K562 (cell line): ENCODE results near the gene LYPD3. TPM values are rescaled to one million over a fixed set of nuclear protein-coding genes. Genes with fewer than 3 reads are reported as not detected.

Source experiments
- ATAC-seq: fragments of 200-7000 bp; cut with Tn5 transposase; 3 replicates; pipeline ENCODE4 v1.9.1; 2020; ENCODE audit warnings: moderate library complexity
- BruUV-seq: library from RNA; stranded (reverse); fragments of 400-500 nt; replicated peaks from 2 replicates; lab custom pipeline; 2021; lab: Mats Ljungman, UMichigan
- CTCF ChIA-PET: fragments of 300-600 bp; formaldehyde crosslinking; extraction: SDS; loops from one replicate; lab custom pipeline; 2021; ENCODE audit warnings: low intra/inter-chr PET ratio; lab: Yijun Ruan, JAX
- POLR2A ChIA-PET: fragments of 300-600, 350-650 bp; sonication (Branson Sonifier 250); formaldehyde crosslinking; extraction: SDS; loops from one replicate; lab custom pipeline; 2021; ENCODE audit warnings: antibody characterized with exemption, inconsistent platforms; lab: Yijun Ruan, JAX
- DNase-seq, 4 experiments: peaks; one replicate each; pipeline versions ENCODE4 v3.0.0 to v3.0.0-alpha.2; 2011 to 2018; ENCODE audit warnings: low spot score in 3 of 4, mixed read lengths in 3 of 4; ENCODE audit errors: extremely low read depth in 1 of 4
- FAIRE-seq: peaks from 2 replicates; lab custom pipeline; 2011; peaks lifted over from hg19 to GRCh38; lab: Jason Lieb, UNC
- H2AFZ ChIP-seq: 2 replicates; pipeline ENCODE4 v1.6.0; 2011; ENCODE audit warnings: low read depth, low read length, control low read depth, inconsistent platforms
- H3K27ac ChIP-seq: fragments of 200-600 bp; 3 replicates; pipeline ENCODE4 v1.8.0; 2011; ENCODE audit warnings: low read depth, mild to moderate bottlenecking, control low read depth, inconsistent platforms, low read length, moderate library complexity, mixed read lengths; ENCODE audit errors: extremely low read depth
- H3K27me3 ChIP-seq, 2 experiments: fragments of 300-600 bp in 1 of 2; 2 replicates in 1 of 2; 3 replicates in 1 of 2; pipeline versions ENCODE4 v1.6.0 to v1.8.0; 2011; ENCODE audit warnings: inconsistent platforms in 2 of 2, low read length in 2 of 2, mild to moderate bottlenecking in 1 of 2, mixed read lengths in 1 of 2, moderate library complexity in 1 of 2; ENCODE audit not compliant: control insufficient read depth in 2 of 2, insufficient read depth in 2 of 2
- H3K36me3 ChIP-seq: fragments of 300-600 bp; 3 replicates; pipeline ENCODE4 v1.8.0; 2011; ENCODE audit warnings: mild to moderate bottlenecking, low read length, inconsistent platforms; ENCODE audit not compliant: control insufficient read depth, insufficient read depth
- H3K4me1 ChIP-seq, 2 experiments: fragments of 200-600 bp in 1 of 2; replicated peaks in 1 of 2; 2 replicates in 1 of 2; 3 replicates in 1 of 2; pipeline versions ENCODE4 v1.5.1 to v1.8.0; 2011; ENCODE audit warnings: inconsistent platforms in 2 of 2, low read length in 2 of 2, mild to moderate bottlenecking in 1 of 2, mixed read lengths in 1 of 2, moderate library complexity in 1 of 2; ENCODE audit not compliant: control insufficient read depth in 2 of 2, insufficient read depth in 2 of 2
- H3K4me2 ChIP-seq: 2 replicates; pipeline ENCODE4 v1.6.1; 2011; ENCODE audit warnings: low read length, control low read depth, inconsistent platforms, mixed read lengths; ENCODE audit not compliant: insufficient read depth
- H3K4me3 ChIP-seq: fragments of 200-600 bp; sonication (generic), shearing (Covaris generic); 2 replicates; pipeline ENCODE4 v1.5.1; 2016; ENCODE audit warnings: control low read depth, inconsistent platforms
- H3K79me2 ChIP-seq: fragments of 200-600 bp; 3 replicates; pipeline ENCODE4 v1.8.0; 2011; ENCODE audit warnings: low read length, inconsistent platforms; ENCODE audit not compliant: control insufficient read depth, insufficient read depth
- H3K9ac ChIP-seq, 2 experiments: 2 replicates each; pipeline versions ENCODE4 v1.6.0 to v1.6.1; 2011; ENCODE audit warnings: low read depth in 2 of 2, low read length in 2 of 2, control low read depth in 1 of 2, inconsistent platforms in 1 of 2, mild to moderate bottlenecking in 1 of 2, mixed read lengths in 1 of 2; ENCODE audit not compliant: insufficient read depth in 1 of 2
- H3K9me1 ChIP-seq: one replicate; pipeline ENCODE4 v1.6.0; 2011; ENCODE audit warnings: inconsistent platforms, mild to moderate bottlenecking, low read length, moderate library complexity; ENCODE audit not compliant: control insufficient read depth, insufficient read depth
- H3K9me3 ChIP-seq: replicated peaks from 2 replicates; pipeline ENCODE4 v1.5.1; 2011; ENCODE audit warnings: low read depth, low read length, inconsistent platforms; ENCODE audit not compliant: control insufficient read depth, insufficient read depth
- H4K20me1 ChIP-seq: replicated peaks from 2 replicates; pipeline ENCODE4 v1.6.1; 2011; ENCODE audit warnings: low read length, inconsistent platforms, mixed read lengths; ENCODE audit not compliant: control insufficient read depth, insufficient read depth
- ATF1 ChIP-seq, 2 experiments: fragments of 450-650 bp in 1 of 2; IDR thresholded peaks; 2 replicates each; pipeline ENCODE4 v1.6.1; 2016; ENCODE audit warnings: missing compliant biosample characterization in 1 of 2, missing genetic modification characterization in 1 of 2
- CBFA2T3 ChIP-seq: fragments of 450-650 bp; IDR thresholded peaks from 2 replicates; pipeline ENCODE4 v1.6.1; 2017
- CCAR2 ChIP-seq: fragments of 200-400 bp; formaldehyde crosslinking; IDR thresholded peaks from 2 replicates; pipeline ENCODE4 v1.6.1; 2017; ENCODE audit warnings: mild to moderate bottlenecking, low read depth, low read length
- HNRNPLL ChIP-seq: fragments of 200-400 bp; formaldehyde crosslinking; IDR thresholded peaks from 2 replicates; pipeline ENCODE4 v1.6.1; 2017; ENCODE audit warnings: low read length, low read depth, mild to moderate bottlenecking; ENCODE audit not compliant: poor library complexity, severe bottlenecking
- MNT ChIP-seq, 2 experiments: fragments of 450-650 bp; conservative IDR thresholded peaks; 2 replicates each; pipeline ENCODE4 v1.6.1; 2017; ENCODE audit warnings: mild to moderate bottlenecking in 2 of 2, moderate library complexity in 2 of 2
- MXI1 ChIP-seq: IDR thresholded peaks from 2 replicates; pipeline ENCODE4 v1.6.1; 2011; ENCODE audit warnings: low read depth, mild to moderate bottlenecking, improper control_type of control experiment, low read length
- NCOA6 ChIP-seq: fragments of 450-650 bp; IDR thresholded peaks from 2 replicates; pipeline ENCODE4 v1.6.1; 2017; ENCODE audit warnings: mild to moderate bottlenecking
- NFIC ChIP-seq: fragments of 450-650 bp; IDR thresholded peaks from 2 replicates; pipeline ENCODE4 v1.6.1; 2017; ENCODE audit warnings: mild to moderate bottlenecking, inconsistent platforms
- NRF1 ChIP-seq, 2 experiments: fragments of 450-650 bp; IDR thresholded peaks in 1 of 2; conservative IDR thresholded peaks in 1 of 2; 2 replicates each; pipeline ENCODE4 v1.6.1; 2014; ENCODE audit warnings: mild to moderate bottlenecking in 2 of 2
- PCBP1 ChIP-seq: fragments of 200-400 bp; formaldehyde crosslinking; IDR thresholded peaks from 2 replicates; pipeline ENCODE4 v1.6.1; 2018; ENCODE audit warnings: mild to moderate bottlenecking, low read depth, low read length; ENCODE audit not compliant: poor library complexity, severe bottlenecking
- SLC30A9 ChIP-seq: fragments of 250-450 bp; sonication (Bioruptor Pico); IDR thresholded peaks from 2 replicates; pipeline ENCODE4 v1.8.0; 2022; ENCODE audit warnings: mild to moderate bottlenecking, moderate library complexity
- TFAP4 ChIP-seq: sonication (generic); formaldehyde crosslinking; IDR thresholded peaks from 2 replicates; pipeline ENCODE4 v1.8.0; 2022; ENCODE audit warnings: missing genetic modification reagents, mild to moderate bottlenecking, moderate library complexity, borderline replicate concordance
- XRCC5 ChIP-seq: fragments of 200-400 bp; formaldehyde crosslinking; IDR thresholded peaks from 2 replicates; pipeline ENCODE4 v1.6.1; 2017; ENCODE audit warnings: low read depth, mild to moderate bottlenecking, low read length
- YBX1 ChIP-seq: fragments of 450-650 bp; IDR thresholded peaks from 2 replicates; pipeline ENCODE4 v1.7.1; 2016; ENCODE audit warnings: mild to moderate bottlenecking
- ZBTB7A ChIP-seq: IDR thresholded peaks from 2 replicates; pipeline ENCODE4 v1.6.1; 2011; ENCODE audit warnings: low read depth, mild to moderate bottlenecking, low read length, moderate library complexity, borderline replicate concordance; ENCODE audit not compliant: control insufficient read depth
- WGBS: fragments of 100-300 bp; shearing (Covaris generic); methylation state at CpG from one replicate; pipeline ENCODE4 v1.1.6; 2016; ENCODE audit warnings: low coverage, mixed read lengths; ENCODE audit not compliant: insufficient coverage; ENCODE audit errors: missing lambda C conversion rate; 5-methylcytosine and 5-hydroxymethylcytosine counted together
- in situ Hi-C: fragments of 300-500 bp; cut with MboI; formaldehyde crosslinking; loops from 4 replicates; pipeline ENCODE4 v1.15.0; 2018; ENCODE audit warnings: inconsistent platforms, mixed read lengths
- intact Hi-C: fragments of 100-400 bp; cut with micrococcal nuclease; formaldehyde crosslinking; loops from 2 replicates; pipeline ENCODE4 v1.14.2; 2022
- polyA plus RNA-seq, 8 experiments: library from polyadenylated mRNA; depleted of rRNA in 4 of 8; stranded (reverse) in 5 of 8; unstranded in 3 of 8; fragments of >200 nt; fragmentation: Nextera tagmentation in 2 of 8; fragmentation: Illumina TruSeq in 1 of 8; extraction: Ambion mirVana in 2 of 8; extraction: Trizol in 1 of 8; gene quantifications; 2 replicates each; pipeline versions ENCODE4 v1.2.1 to v1.2.3, GENCODE V29; 2011 to 2014; ENCODE audit warnings: inconsistent platforms in 1 of 8, missing spikeins in 1 of 8
- total RNA-seq, 7 experiments: library from RNA; depleted of rRNA in 6 of 7; stranded (reverse); fragments of >200 nt in 6 of 7; fragmentation: Illumina TruSeq in 2 of 7; extraction: Trizol in 2 of 7; gene quantifications; 2 replicates each; pipeline versions ENCODE4 v1.2.1 to v1.2.3, GENCODE V29; 2011 to 2021; ENCODE audit warnings: low replicate concordance in 1 of 7
- TF ChIP-seq, protein P1 (sequence below): sonication (generic); formaldehyde crosslinking; IDR thresholded peaks from 2 replicates; pipeline ENCODE4 v1.8.1; 2022; ENCODE audit warnings: missing genetic modification reagents

Gene LYPD3
- total and polyA plus RNA-seq, 9 of the 15 experiments (the other 6 are each of a cell fraction or from before 2014, with no cell fraction given): 0.04 to 0.33 (median 0.20) TPM; not detected in 1

DNA sequence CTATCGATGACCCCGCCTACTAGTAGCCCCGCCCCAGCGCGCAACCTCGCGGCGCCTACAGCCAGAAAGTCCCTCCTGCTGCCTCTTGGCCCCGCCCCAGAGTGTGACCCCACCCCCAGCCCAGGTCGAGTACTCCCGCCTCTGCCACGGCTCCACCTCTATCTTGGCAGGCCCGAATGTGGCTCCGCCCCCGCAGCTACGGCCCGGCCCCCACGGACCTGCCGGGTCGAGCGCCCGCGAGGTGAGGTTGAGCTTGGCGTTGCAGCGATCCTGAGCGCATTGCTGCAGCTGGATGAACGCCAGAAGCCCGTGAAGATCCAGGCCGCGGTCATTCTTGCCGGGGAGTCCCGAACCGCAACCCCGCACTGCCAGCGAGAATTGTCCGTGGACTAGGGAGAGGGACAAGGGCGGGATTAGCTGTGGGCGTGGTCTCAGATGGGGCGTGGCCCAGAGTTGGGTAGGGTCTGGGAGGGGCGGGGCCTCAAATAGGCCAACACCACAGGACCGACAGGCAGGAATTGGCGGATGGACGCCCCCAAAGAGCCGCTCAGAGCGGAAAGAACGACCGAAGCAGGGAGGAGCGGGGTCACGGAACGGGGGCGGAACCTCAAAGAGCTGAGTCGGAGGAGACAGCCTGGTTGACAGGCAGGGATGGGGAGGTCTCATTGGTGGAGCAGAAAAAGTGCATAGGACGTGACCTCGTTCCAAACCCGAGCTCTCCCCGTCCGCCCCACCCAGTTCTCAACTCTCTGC is 1.9 kb downstream of the LYPD3 start (continued):
- peak in 1 of 2 experiments; percentile 71; a peak in 3 of 4 replicates for TF ChIP-seq MNT (conservative IDR thresholded peaks at IDR 0.05)
- TF ChIP-seq HNRNPLL: peak; percentile 36
- peak; percentile 85 to 87 for TF ChIP-seq NRF1 (conservative IDR thresholded peaks at IDR 0.05 in 1 of 2, IDR thresholded peaks at IDR 0.05 in 1 of 2)
- peak; percentile 58; the same call in 1 of the 2 replicates for TF ChIP-seq TFAP4

DNA sequence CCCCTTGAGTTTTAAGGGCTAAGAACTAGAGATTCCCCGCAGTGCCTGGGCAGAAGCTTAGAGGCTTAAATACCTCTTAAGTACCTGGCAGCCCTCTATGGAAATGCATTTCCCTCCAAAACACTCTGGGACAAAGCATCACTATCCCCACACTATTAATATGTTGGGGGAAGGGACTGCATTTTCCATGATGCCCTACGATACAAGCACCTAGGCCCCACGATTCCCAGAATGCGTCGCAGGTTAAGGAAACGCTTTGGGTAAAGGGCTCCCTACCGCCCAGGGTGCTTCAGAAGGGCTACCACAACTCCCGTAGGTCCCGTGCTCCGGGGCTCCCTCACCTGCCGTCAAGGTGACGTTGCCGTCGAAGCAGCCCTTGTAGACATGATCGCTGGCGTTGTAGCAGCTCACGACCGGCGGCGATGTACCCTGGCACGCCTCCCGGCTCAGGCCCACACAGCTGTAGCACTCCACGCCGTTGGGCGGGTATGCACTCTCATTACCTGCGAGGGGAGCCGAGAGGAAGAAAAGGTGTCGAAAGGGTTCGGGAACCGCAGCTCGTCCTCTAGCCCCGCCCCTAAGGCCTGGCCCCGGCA is 2.5 kb downstream of the LYPD3 start:
- DNase-seq (no peak), ATAC-seq (no peak), FAIRE-seq (no peak)
- POLR2A ChIA-PET: interaction anchor here (0.8 to 2.1 kb wide), 6 partner anchors 8 to 163 kb away, joined by 3 to 20 read pairs (median 6); no protein-coding TSS in a partner anchor
- Histone ChIP-seq H3K9ac (peak overlapping the region in 1 of 2 experiments; percentile 88; a peak in 2 of 4 replicates), H3K36me3 (no peaks in the 10 kb centered on the region), H2AFZ (peak overlapping the region; percentile 93), H3K4me2 (peak overlapping the region; percentile 82), H3K4me1 (peaks cover 19 to 29% of the 10 kb centered on the region in 2 experiments), H4K20me1 (no peaks in the 10 kb centered on the region), H3K27me3 (peaks cover 17 to 18% of the 10 kb centered on the region in 2 experiments; a peak in 4 of 5 replicates), H3K4me3 (peak overlapping the region; percentile 67), H3K27ac (no peak overlapping the region), H3K9me3 (no peaks in the 10 kb centered on the region), H3K9me1 (no peaks in the 10 kb centered on the region), H3K79me2 (no peaks in the 10 kb centered on the region)
- WGBS: 16% methylated on average over 32 of the region's 33 CpGs
- intact Hi-C loops (loop anchor here (5.0 kb wide), 1 partner anchor 39 kb away; the partner anchor contains the start of gene PHLDB3), in situ Hi-C loops (no loop called here)
- BruUV-seq: no TSS peak
- CTCF ChIA-PET: interaction anchor here (0.6 to 0.9 kb wide), 2 partner anchors 57 to 1309 kb away, joined by 3 to 4 read pairs; no protein-coding TSS in a partner anchor
- TF ChIP-seq ATF1 (CRISPR knock-in tag; IDR thresholded peaks at IDR 0.05) (no peak), ATF1 (tag; IDR thresholded peaks at IDR 0.05) (peak; percentile 52), XRCC5 (0 out of 2 replicates have a peak, but pooled peaks have one; percentile 12), CBFA2T3 (no peak), MXI1 (no peak), CCAR2 (no peak), ZBTB7A (0 out of 2 replicates have a peak, but pooled peaks have one; percentile 3), SLC30A9 (no peak), NCOA6 (peak; percentile 88), NFIC (peak; percentile 40), PCBP1 (no peak), YBX1 (no peak)
- TF ChIP-seq, protein P1, sequence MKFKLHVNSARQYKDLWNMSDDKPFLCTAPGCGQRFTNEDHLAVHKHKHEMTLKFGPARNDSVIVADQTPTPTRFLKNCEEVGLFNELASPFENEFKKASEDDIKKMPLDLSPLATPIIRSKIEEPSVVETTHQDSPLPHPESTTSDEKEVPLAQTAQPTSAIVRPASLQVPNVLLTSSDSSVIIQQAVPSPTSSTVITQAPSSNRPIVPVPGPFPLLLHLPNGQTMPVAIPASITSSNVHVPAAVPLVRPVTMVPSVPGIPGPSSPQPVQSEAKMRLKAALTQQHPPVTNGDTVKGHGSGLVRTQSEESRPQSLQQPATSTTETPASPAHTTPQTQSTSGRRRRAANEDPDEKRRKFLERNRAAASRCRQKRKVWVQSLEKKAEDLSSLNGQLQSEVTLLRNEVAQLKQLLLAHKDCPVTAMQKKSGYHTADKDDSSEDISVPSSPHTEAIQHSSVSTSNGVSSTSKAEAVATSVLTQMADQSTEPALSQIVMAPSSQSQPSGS: no peak
